PC-9 (cell line): ENCODE measurements around the gene AHDC1. TPM values are rescaled to one million over a fixed set of nuclear protein-coding genes. Genes with fewer than 3 reads are reported as not detected.

Experiments
- BruUV-seq: library from RNA; stranded (reverse); fragments of 400-500 nt; replicated peaks from 2 replicates; lab custom pipeline; 2021; lab: Mats Ljungman, UMichigan
- CTCF ChIA-PET: fragments of 300-600 bp; sonication (Branson Sonifier 250); formaldehyde crosslinking; loops from one replicate; lab custom pipeline; 2022; ENCODE audit warnings: antibody characterized with exemption; lab: Charles Lee
- POLR2A ChIA-PET: fragments of 300-600 bp; sonication (Branson Sonifier 250); formaldehyde crosslinking; loops from one replicate; lab custom pipeline; 2022; ENCODE audit warnings: antibody characterized with exemption; ENCODE audit not compliant: unreplicated experiment; lab: Charles Lee
- DNase-seq, 2 experiments: peaks; one replicate each; pipeline versions ENCODE4 v3.0.0 to v3.0.0-alpha.2; 2015 to 2022; ENCODE audit warnings: mixed read lengths in 1 of 2
- H2AFZ ChIP-seq: fragments of 200-600 bp; sonication (generic); 2 replicates; pipeline ENCODE4 v1.8.1; 2017; ENCODE audit warnings: antibody characterized with exemption
- H3F3A ChIP-seq: fragments of 200-600 bp; sonication (generic); 2 replicates; pipeline ENCODE4 v1.8.1; 2017; ENCODE audit warnings: antibody characterized with exemption, mild to moderate bottlenecking, low read depth; ENCODE audit not compliant: insufficient read depth
- H3K27ac ChIP-seq: fragments of 200-600 bp; sonication (generic); 2 replicates; pipeline ENCODE4 v1.6.1; 2016; ENCODE audit warnings: mixed run types
- H3K27me3 ChIP-seq: fragments of 200-600 bp; sonication (generic); 2 replicates; pipeline ENCODE4 v1.6.1; 2016; ENCODE audit warnings: low read depth, mixed run types; ENCODE audit not compliant: insufficient read depth
- H3K36me3 ChIP-seq: fragments of 200-600 bp; sonication (generic); 2 replicates; pipeline ENCODE4 v1.6.1; 2016; ENCODE audit warnings: low read depth, mixed run types
- H3K4me1 ChIP-seq: fragments of 200-600 bp; sonication (generic); replicated peaks from 2 replicates; pipeline ENCODE4 v1.6.1; 2016; ENCODE audit warnings: mixed run types; ENCODE audit not compliant: insufficient read depth
- H3K4me2 ChIP-seq: fragments of 200-600 bp; sonication (generic); 2 replicates; pipeline ENCODE4 v1.6.1; 2017; ENCODE audit warnings: mixed run types
- H3K4me3 ChIP-seq: fragments of 200-600 bp; sonication (generic); 2 replicates; pipeline ENCODE4 v1.6.1; 2016; ENCODE audit warnings: mixed run types
- H3K79me2 ChIP-seq: fragments of 200-600 bp; sonication (generic); 2 replicates; pipeline ENCODE4 v1.6.1; 2017; ENCODE audit warnings: low read depth, mixed run types
- H3K9me2 ChIP-seq: fragments of 200-600 bp; sonication (generic); 2 replicates; pipeline ENCODE4 v1.8.1; 2017; ENCODE audit warnings: mild to moderate bottlenecking; ENCODE audit not compliant: insufficient read depth
- H3K9me3 ChIP-seq: fragments of 200-600 bp; sonication (generic); 2 replicates; pipeline ENCODE4 v1.8.1; 2016; ENCODE audit warnings: low read depth; ENCODE audit not compliant: insufficient read depth
- H4K20me1 ChIP-seq: fragments of 200-600 bp; sonication (generic); 2 replicates; pipeline ENCODE4 v1.8.1; 2017; ENCODE audit not compliant: insufficient read depth
- EZH2 ChIP-seq: fragments of 200-600 bp; sonication (generic); IDR thresholded peaks from 2 replicates; pipeline ENCODE4 v1.8.0; 2017; ENCODE audit warnings: antibody characterized with exemption, low read depth
- intact Hi-C: fragments of 100-400 bp; cut with micrococcal nuclease; formaldehyde crosslinking; loops from one replicate; pipeline ENCODE4 v1.10.0; 2022; ENCODE audit not compliant: unreplicated experiment
- total RNA-seq: library from RNA; stranded (reverse); gene quantifications from 2 replicates; pipeline ENCODE4 v1.2.3, GENCODE V29; 2021
- TF ChIP-seq, protein P1 (sequence below): fragments of 200-600 bp; sonication (generic); conservative IDR thresholded peaks from 2 replicates; pipeline ENCODE4 v1.6.1; 2017; ENCODE audit warnings: mixed run types, antibody characterized with exemption, mild to moderate bottlenecking, moderate library complexity

Gene AHDC1
- total RNA-seq, 1 experiment from 2014 or later: 48.8 TPM

- Histone ChIP-seq H3K4me2 (no peak overlapping the region), H3K27ac (no peak overlapping the region), H3K4me1 (no peaks in the 10 kb centered on the region), H3K79me2 (no peaks in the 10 kb centered on the region; the same call in 1 of the 2 replicates), H3K9me3 (no peaks in the 10 kb centered on the region), H3K36me3 (no peaks in the 10 kb centered on the region), H3F3A (peaks cover under 1% of the 10 kb centered on the region; the same call in 1 of the 2 replicates), H3K27me3 (no peaks in the 10 kb centered on the region), H3K9me2 (no peaks in the 10 kb centered on the region), H2AFZ (no peak overlapping the region), H3K4me3 (no peak overlapping the region), H4K20me1 (no peaks in the 10 kb centered on the region)
- no peak for DNase-seq
- intact Hi-C loops: no loop called here
- TF ChIP-seq, protein P1, sequence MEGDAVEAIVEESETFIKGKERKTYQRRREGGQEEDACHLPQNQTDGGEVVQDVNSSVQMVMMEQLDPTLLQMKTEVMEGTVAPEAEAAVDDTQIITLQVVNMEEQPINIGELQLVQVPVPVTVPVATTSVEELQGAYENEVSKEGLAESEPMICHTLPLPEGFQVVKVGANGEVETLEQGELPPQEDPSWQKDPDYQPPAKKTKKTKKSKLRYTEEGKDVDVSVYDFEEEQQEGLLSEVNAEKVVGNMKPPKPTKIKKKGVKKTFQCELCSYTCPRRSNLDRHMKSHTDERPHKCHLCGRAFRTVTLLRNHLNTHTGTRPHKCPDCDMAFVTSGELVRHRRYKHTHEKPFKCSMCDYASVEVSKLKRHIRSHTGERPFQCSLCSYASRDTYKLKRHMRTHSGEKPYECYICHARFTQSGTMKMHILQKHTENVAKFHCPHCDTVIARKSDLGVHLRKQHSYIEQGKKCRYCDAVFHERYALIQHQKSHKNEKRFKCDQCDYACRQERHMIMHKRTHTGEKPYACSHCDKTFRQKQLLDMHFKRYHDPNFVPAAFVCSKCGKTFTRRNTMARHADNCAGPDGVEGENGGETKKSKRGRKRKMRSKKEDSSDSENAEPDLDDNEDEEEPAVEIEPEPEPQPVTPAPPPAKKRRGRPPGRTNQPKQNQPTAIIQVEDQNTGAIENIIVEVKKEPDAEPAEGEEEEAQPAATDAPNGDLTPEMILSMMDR: no peak
- TF ChIP-seq EZH2: no peak
- BruUV-seq: no TSS peak
- POLR2A ChIA-PET: interaction anchor here (0.6 kb wide), 1 partner anchor 38 kb away, joined by 3 read pairs; no protein-coding TSS in a partner anchor
- CTCF ChIA-PET: no interaction called here
Observed at GRCh38 chr1:27574001-27574781, 29.8 kb downstream of the AHDC1 start.

DNA sequence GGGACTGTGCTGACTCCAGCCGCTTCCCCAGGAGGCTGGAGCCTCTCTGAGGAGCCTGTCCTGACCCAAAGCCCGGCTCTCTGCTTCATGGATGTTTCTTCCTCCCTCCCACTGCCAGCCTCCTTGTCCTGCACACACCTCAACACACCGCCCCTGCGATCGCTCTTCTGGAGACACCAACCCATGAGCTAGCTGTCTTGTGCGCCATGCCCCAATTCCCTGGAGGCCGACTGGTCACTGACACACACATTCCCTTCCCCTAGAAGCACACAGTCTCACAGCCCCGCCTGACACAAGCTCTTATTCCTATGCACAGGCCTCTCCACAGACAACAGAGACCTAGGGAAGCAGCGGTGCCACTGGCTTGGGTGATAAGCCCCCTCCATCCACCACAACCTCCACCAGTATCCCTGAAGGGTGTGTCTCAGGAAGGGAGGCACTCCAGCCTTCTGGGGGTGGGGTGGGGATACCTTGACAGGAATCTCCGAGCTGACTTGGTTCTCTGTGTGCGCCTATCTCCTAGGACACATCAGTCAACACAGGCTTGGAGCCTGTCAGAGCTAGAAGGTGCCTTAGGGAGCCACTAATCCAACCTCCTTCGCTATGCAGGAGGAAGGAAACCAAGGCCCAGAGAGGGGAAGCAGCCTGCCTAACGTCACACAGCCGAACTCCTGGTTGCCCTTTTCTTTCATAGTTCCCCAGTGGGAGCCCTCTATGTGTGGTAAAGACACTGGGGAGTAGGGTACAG, 31.1 kb downstream of the AHDC1 start:
- no peaks in the 10 kb centered on the region for H3K36me3 ChIP-seq
- TF ChIP-seq EZH2: no peak
- H3F3A ChIP-seq: peaks cover 4% of the 10 kb centered on the region; the same call in 1 of the 2 replicates
- H3K4me2 ChIP-seq: no peak overlapping the region
- CTCF ChIA-PET: interaction anchor here (0.8 kb wide), 1 partner anchor 17 kb away, joined by 3 read pairs; no protein-coding TSS in a partner anchor
- H3K9me3 ChIP-seq: no peaks in the 10 kb centered on the region
- no peaks in the 10 kb centered on the region for H3K9me2 ChIP-seq
- no peak overlapping the region for H3K4me3 ChIP-seq
- no TSS peak for BruUV-seq
- DNase-seq: no peak
- POLR2A ChIA-PET: interaction anchor here (0.5 to 0.7 kb wide), 2 partner anchors 15 to 16 kb away, joined by 5 read pairs; no protein-coding TSS in a partner anchor
- peaks cover 3% of the 10 kb centered on the region; the same call in 1 of the 2 replicates for H3K79me2 ChIP-seq
- H3K27me3 ChIP-seq: no peaks in the 10 kb centered on the region
- no peak overlapping the region for H3K27ac ChIP-seq
- no peak overlapping the region for H2AFZ ChIP-seq
- H4K20me1 ChIP-seq: no peaks in the 10 kb centered on the region
- H3K4me1 ChIP-seq: peaks cover 4% of the 10 kb centered on the region
- intact Hi-C loops: no loop called here

- H4K20me1 ChIP-seq: no peaks in the 10 kb centered on the region
- H3K36me3 ChIP-seq: no peaks in the 10 kb centered on the region
- no peak overlapping the region for H3K4me3 ChIP-seq
- H3K4me1 ChIP-seq: peaks cover 9% of the 10 kb centered on the region
- DNase-seq: no peak
- CTCF ChIA-PET: interaction anchor here (0.8 to 0.9 kb wide), 2 partner anchors 9 to 18 kb away, joined by 3 to 4 read pairs; no protein-coding TSS in a partner anchor
- peaks cover 4% of the 10 kb centered on the region; the same call in 1 of the 2 replicates for H3F3A ChIP-seq
- no peak overlapping the region for H3K4me2 ChIP-seq
- H3K9me2 ChIP-seq: no peaks in the 10 kb centered on the region
- peaks cover 4% of the 10 kb centered on the region; the same call in 1 of the 2 replicates for H3K79me2 ChIP-seq
- no peaks in the 10 kb centered on the region for H3K27me3 ChIP-seq
- no TSS peak for BruUV-seq
- H3K9me3 ChIP-seq: no peaks in the 10 kb centered on the region
- H2AFZ ChIP-seq: no peak overlapping the region
- no peak for TF ChIP-seq EZH2
- TF ChIP-seq, protein P1: no peak
- POLR2A ChIA-PET: interaction anchor here (0.5 kb wide), 1 partner anchor 21 kb away, joined by 4 read pairs; no protein-coding TSS in a partner anchor
- H3K27ac ChIP-seq: no peak overlapping the region
- intact Hi-C loops: no loop called here
Observed at GRCh38 chr1:27572019-27572678, 31.8 kb downstream of the AHDC1 start.
